GM04504 (cell line): Measurements from ENCODE around the gene RNF213.
A peak's percentile ranks its signal among the peaks of the same experiment; 100 is the strongest.
"Not testable (repeated sequence)": the region's sequence is repeated elsewhere in the genome, so short reads cannot be mapped to it uniquely, and the experiment has no call there.

Experiments
- DNase-seq: peaks from one replicate; pipeline ENCODE4 v3.0.0-alpha.2; 2012; ENCODE audit warnings: low read depth

The RNF213 gene

GRCh38 chr17:80319999-80320344 lies 59.3 kb downstream of the RNF213 start:
- no peak for DNase-seq

GRCh38 chr17:80320496-80320895 lies 59.8 kb downstream of the RNF213 start:
- no peak for DNase-seq

- DNase-seq, result no peak
Measured at GRCh38 chr17:80322864-80323263, 62.2 kb downstream of the RNF213 start.

GRCh38 chr17:80323982-80324381 lies 63.3 kb downstream of the RNF213 start:
- DNase-seq, result no peak

GRCh38 chr17:80327518-80327917 lies 66.9 kb downstream of the RNF213 start:
- no peak for DNase-seq

GRCh38 chr17:80328634-80329380 lies 68.2 kb downstream of the RNF213 start:
- no peak for DNase-seq

DNA sequence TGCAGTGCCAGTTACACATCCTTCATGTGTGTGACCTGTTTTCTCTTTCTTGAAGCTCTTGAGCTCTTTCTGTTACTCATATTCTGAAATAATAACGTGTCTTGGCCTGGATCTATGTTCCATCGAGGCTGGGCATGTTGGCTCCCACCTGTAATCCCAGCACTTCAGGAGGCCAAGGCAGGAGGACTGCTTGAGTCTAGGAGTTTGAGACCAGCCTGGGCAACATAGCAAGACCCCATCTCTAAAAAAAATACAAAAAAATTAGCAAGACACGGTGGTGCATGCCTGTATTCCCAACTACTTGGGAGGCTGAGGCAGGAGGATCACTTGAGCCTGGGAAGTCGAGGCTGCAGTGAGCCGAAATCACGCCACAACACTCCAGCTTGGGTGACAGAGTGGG lies 68.8 kb downstream of the RNF213 start:
- DNase-seq, result not testable (repeated sequence)

DNA sequence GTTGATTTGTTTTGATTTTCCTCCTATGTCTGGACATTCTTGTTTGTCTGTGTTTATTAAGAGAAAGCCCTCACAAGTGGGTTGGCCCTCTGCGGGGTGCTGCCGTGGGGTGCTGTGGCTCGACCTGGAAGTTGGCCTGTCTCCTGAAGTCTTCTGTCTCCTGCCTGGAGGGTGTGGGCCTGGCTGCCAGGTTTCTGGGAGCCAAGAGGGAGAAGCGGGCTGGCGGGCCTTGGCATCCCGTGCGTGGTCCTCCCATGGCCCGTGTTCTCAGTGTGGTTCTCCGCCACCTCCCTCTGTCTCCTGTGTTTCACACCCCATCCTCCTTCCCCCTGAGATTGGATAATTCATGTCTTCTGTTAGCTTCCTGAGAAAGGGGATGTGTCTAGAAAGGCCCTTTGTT lies 69.6 kb downstream of the RNF213 start:
- DNase-seq, result no peak

DNA sequence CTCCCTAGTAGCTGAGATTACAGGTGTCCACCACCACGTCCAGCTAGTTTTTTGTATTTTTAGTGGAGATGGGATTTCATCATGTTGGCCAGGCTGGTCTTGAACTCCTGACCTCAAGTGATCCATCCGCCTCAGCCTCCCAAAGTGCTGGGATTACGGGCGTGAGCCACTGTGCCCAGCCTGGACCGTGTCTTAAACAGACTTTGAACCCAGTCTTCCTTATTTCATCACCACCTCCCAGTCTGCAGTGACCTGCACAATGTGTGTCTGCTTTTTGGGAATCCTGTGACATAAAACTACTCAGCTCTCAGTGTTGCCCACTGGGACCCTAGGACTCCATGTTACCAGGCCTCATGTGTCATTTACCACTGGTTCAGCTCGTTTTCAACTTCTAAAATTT lies 70.3 kb downstream of the RNF213 start:
- DNase-seq, result not testable (repeated sequence)

GRCh38 chr17:80331820-80332219 lies 71.2 kb downstream of the RNF213 start:
- no peak for DNase-seq

DNA sequence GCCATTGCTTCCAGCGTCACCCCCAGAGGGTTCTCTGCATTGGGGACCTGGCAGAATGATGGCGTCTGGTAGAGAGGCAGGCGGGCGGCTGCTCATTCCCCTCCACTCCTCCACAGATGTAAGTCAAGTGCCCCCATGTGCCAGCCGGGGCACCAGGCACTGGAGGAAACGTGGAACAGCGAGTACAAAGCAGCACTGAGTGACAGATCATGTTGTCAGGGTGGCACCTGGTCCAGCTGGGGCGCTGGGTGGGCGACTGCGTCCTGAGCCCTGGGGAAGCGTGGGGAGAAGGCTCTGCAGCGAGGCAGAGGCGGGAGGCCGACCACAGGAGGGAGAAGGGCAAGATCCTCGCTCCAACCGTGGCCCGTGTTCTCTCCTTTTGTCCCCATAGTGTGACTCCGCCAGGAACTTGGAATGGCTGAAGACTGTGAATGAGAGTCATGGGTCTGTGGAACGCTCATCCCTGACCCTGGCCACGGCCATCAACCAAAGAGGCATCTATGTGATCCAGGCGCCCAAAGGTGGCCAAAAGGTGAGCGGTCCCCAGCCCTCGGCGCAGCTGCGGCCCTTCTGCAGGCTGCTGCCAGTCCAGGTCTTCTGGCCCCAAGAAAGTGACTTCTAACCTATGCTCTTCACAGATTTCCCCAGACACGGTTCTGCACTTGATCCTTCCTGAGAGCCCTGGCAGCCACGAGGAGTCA lies 76.7 kb downstream of the RNF213 start:
- DNase-seq, result no peak

- no peak for DNase-seq
Measured at GRCh38 chr17:80339118-80339517, 78.5 kb downstream of the RNF213 start.

- no peak for DNase-seq
Measured at GRCh38 chr17:80339731-80340456, 79.2 kb downstream of the RNF213 start.

GRCh38 chr17:80345321-80345720 lies 84.7 kb downstream of the RNF213 start:
- no peak for DNase-seq

- no peak for DNase-seq
Measured at GRCh38 chr17:80345841-80346497, 85.3 kb downstream of the RNF213 start.

DNA sequence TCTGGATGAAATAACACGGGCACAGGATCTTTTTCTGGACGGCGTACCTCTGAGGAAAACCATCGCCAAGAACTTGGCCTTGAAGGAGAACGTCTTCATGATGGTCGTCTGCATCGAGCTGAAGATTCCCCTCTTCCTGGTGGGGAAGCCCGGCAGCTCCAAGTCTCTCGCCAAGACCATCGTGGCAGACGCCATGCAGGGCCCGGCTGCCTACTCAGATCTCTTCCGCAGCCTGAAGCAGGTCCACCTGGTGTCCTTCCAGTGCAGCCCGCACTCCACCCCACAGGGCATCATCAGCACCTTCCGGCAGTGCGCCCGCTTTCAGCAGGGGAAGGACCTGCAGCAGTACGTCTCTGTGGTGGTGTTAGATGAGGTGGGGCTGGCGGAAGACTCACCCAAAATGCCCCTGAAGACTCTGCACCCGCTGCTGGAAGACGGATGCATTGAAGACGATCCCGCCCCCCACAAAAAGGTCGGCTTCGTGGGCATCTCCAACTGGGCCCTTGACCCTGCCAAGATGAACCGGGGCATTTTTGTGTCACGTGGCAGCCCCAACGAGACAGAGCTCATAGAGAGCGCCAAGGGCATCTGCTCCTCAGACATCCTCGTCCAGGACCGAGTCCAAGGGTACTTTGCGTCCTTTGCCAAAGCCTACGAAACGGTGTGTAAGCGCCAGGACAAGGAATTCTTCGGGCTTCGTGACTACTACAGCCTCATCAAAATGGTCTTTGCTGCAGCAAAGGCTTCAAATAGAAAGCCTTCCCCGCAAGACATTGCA lies 86.0 kb downstream of the RNF213 start:
- no peak for DNase-seq

GRCh38 chr17:80347536-80347935 lies 86.9 kb downstream of the RNF213 start:
- DNase-seq, result no peak

- DNase-seq, result no peak
Measured at GRCh38 chr17:80347948-80348351, 87.3 kb downstream of the RNF213 start.

DNA sequence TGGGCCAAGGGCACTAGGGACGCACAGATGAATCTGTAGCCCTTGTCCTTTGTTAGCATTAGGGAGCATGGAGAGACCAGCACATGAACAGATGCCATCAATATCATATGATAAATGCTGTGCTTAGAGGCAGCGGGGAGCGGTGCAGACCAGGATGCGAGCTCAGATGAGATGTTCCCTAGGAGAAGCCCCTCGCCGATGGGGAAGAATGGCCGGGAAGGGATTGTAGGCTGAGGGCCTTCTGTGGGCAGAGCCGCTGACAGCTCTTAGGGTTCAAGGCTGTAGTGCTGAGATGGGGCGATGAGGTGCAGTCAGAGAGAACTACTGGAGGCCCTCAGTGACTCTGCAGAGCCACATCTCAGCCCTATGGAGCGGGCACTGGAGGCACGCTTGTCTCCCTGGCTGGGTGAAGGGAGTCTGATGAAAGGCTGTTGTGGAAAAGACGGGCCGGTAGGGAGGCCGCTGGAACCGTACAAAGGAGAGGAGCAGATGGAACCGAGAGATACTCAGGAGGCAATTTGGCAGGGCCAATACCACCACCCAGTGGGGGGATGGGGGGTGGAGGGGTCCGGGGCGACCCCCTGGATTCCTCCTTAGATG lies 88.0 kb downstream of the RNF213 start:
- no peak for DNase-seq

DNA sequence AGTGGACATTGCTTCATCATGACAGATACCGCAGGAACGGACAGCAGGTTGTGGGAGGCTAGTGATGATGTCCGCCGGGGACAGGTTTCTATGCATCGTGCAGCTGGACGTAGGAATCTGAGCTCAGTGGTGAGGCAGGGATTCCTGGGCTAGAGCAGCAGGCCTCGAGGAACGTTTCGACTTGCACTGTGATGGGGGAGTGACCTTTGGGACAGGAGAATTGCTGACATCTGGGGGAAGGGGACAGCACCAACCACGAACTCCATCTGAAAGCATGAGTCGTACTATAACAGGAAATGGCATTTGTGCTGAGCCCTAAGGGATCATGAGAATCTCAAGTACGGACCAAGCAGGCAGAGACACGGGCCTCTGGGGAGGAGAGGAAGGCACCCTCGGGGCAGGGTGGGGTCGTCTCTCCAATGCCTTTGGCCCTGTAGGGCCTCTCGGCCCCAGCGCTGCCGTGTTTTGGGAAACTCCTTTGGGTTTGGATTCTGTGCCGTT lies 88.5 kb downstream of the RNF213 start:
- peak; percentile 5 for DNase-seq

DNA sequence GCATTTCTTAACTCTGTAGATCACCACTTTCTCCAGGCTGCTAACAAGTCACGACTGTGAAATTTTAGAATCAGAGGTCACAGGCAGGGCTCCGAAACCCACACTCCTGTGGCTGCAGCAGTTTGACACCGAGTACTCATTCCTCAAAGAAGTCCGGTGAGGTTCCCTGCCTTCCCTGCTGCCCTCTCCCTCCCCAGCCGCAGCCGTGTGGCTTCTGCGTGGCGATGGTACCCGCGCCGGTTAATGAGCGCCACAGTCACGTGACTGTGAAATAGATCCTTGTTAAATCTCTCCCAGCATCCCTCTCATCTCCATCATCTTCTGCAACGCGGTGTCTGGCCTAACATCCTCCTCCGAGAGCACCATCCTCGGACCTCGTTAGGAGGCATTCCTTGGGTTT lies 89.1 kb downstream of the RNF213 start:
- no peak for DNase-seq
